HepG2 (cell line): ENCODE data around the gene CPS1. TPM values are rescaled to one million over a fixed set of nuclear protein-coding genes. Genes with fewer than 3 reads are reported as not detected.

ENCODE experiments used
- ATAC-seq: fragments of 200-7000 bp; cut with Tn5 transposase; 3 replicates; pipeline ENCODE4 v1.9.1; 2020; ENCODE audit warnings: mild to moderate bottlenecking, moderate library complexity
- BruUV-seq: library from RNA; stranded (reverse); fragments of 400-500 nt; replicated peaks from 2 replicates; lab custom pipeline; 2021; lab: Mats Ljungman, UMichigan
- CTCF ChIA-PET: fragments of 300-600 bp; formaldehyde crosslinking; extraction: SDS; loops from one replicate; lab custom pipeline; 2021; ENCODE audit warnings: low total read pairs, inconsistent platforms, low intra/inter-chr PET ratio; lab: Yijun Ruan, JAX
- POLR2A ChIA-PET: fragments of 350-600 bp; sonication (Branson Sonifier 250); formaldehyde crosslinking; loops from one replicate; lab custom pipeline; 2020; ENCODE audit warnings: antibody characterized with exemption, inconsistent platforms; lab: Yijun Ruan, JAX
- DNase-seq: peaks from one replicate; pipeline ENCODE4 v3.0.0-alpha.2; 2015; ENCODE audit warnings: low spot score
- FAIRE-seq: peaks from 3 replicates; lab custom pipeline; 2011; peaks lifted over from hg19 to GRCh38; lab: Jason Lieb, UNC
- H2AFZ ChIP-seq: one replicate; pipeline ENCODE4 v1.6.1; 2011; ENCODE audit warnings: low read length, inconsistent platforms
- H3K27ac ChIP-seq: fragments of 300-600 bp; 3 replicates; pipeline ENCODE4 v1.8.0; 2011; ENCODE audit warnings: mixed run types, mild to moderate bottlenecking, mixed read lengths, low read length, inconsistent platforms; ENCODE audit not compliant: insufficient read depth; ENCODE audit errors: extremely low read length
- H3K27me3 ChIP-seq, 2 experiments: fragments of 200-600 bp in 1 of 2; 2 replicates in 1 of 2; 3 replicates in 1 of 2; pipeline versions ENCODE4 v1.6.0 to v1.8.0; 2011; ENCODE audit warnings: low read length in 2 of 2, mild to moderate bottlenecking in 2 of 2, moderate library complexity in 2 of 2, inconsistent platforms in 1 of 2; ENCODE audit not compliant: insufficient read depth in 2 of 2, control insufficient read depth in 1 of 2
- H3K36me3 ChIP-seq, 2 experiments: fragments of 200-600 bp in 1 of 2; replicated peaks in 1 of 2; 2 replicates in 1 of 2; 3 replicates in 1 of 2; pipeline versions ENCODE4 v1.5.1 to v1.8.0; 2011; ENCODE audit warnings: low read length in 2 of 2, inconsistent platforms in 1 of 2; ENCODE audit not compliant: insufficient read depth in 2 of 2, control insufficient read depth in 1 of 2
- H3K4me1 ChIP-seq: 2 replicates; pipeline ENCODE4 v1.5.1; 2012; ENCODE audit warnings: low read length, inconsistent platforms; ENCODE audit not compliant: insufficient read depth
- H3K4me2 ChIP-seq: 2 replicates; pipeline ENCODE4 v1.6.0; 2011; ENCODE audit warnings: low read depth, low read length, inconsistent platforms
- H3K4me3 ChIP-seq, 3 experiments: fragments of 200-600 bp in 1 of 3; sonication (generic), shearing (Covaris generic) in 1 of 3; replicated peaks in 1 of 3; 2 replicates each; pipeline ENCODE4 v1.5.1; 2011 to 2016; ENCODE audit warnings: low read length in 3 of 3, inconsistent platforms in 2 of 3, low read depth in 2 of 3, mild to moderate bottlenecking in 2 of 3, control low read depth in 1 of 3, mixed read lengths in 1 of 3; ENCODE audit not compliant: insufficient read depth in 1 of 3
- H3K79me2 ChIP-seq: one replicate; pipeline ENCODE4 v1.6.1; 2011; ENCODE audit warnings: low read length, inconsistent platforms; ENCODE audit not compliant: insufficient read depth
- H3K9ac ChIP-seq: 2 replicates; pipeline ENCODE4 v1.6.0; 2011; ENCODE audit warnings: mild to moderate bottlenecking, low read depth, low read length, inconsistent platforms; ENCODE audit not compliant: insufficient read depth
- H3K9me3 ChIP-seq: 2 replicates; pipeline ENCODE4 v1.5.1; 2012; ENCODE audit warnings: mild to moderate bottlenecking, low read length
- H4K20me1 ChIP-seq: 2 replicates; pipeline ENCODE4 v1.6.0; 2011; ENCODE audit warnings: inconsistent platforms, mild to moderate bottlenecking, low read length, moderate library complexity; ENCODE audit not compliant: insufficient read depth
- MED1 ChIP-seq: sonication (generic); formaldehyde crosslinking; IDR thresholded peaks from 2 replicates; pipeline ENCODE4 v1.4.0; 2020; ENCODE audit warnings: missing genetic modification reagents
- NR3C1 ChIP-seq: sonication (generic); formaldehyde crosslinking; IDR thresholded peaks from 2 replicates; pipeline ENCODE4 v1.4.0; 2020; ENCODE audit warnings: missing genetic modification reagents
- ONECUT2 ChIP-seq: sonication (generic); formaldehyde crosslinking; IDR thresholded peaks from 2 replicates; pipeline ENCODE4 v1.4.0; 2020; ENCODE audit warnings: missing genetic modification reagents
- SIX1 ChIP-seq: sonication (generic); formaldehyde crosslinking; IDR thresholded peaks from 2 replicates; pipeline ENCODE4 v1.4.0; 2020; ENCODE audit warnings: missing genetic modification reagents, borderline replicate concordance
- SIX4 ChIP-seq: sonication (generic); formaldehyde crosslinking; IDR thresholded peaks from 2 replicates; pipeline ENCODE4 v1.4.0; 2020; ENCODE audit warnings: missing genetic modification reagents
- SOX13 ChIP-seq, 3 experiments: fragments of 450-650 bp in 1 of 3; sonication (generic) in 1 of 3; formaldehyde crosslinking in 1 of 3; IDR thresholded peaks in 2 of 3; conservative IDR thresholded peaks in 1 of 3; 2 replicates each; pipeline versions ENCODE4 v1.5.0 to v1.6.1; 2016 to 2020; ENCODE audit warnings: antibody characterized with exemption in 1 of 3, mild to moderate bottlenecking in 1 of 3, missing compliant biosample characterization in 1 of 3, missing genetic modification reagents in 1 of 3, moderate library complexity in 1 of 3
- SOX5 ChIP-seq: IDR thresholded peaks from 2 replicates; pipeline ENCODE4 v1.6.1; 2016; ENCODE audit warnings: borderline replicate concordance
- ZFP62 ChIP-seq: sonication (generic); formaldehyde crosslinking; IDR thresholded peaks from 2 replicates; pipeline ENCODE4 v1.4.0; 2020; ENCODE audit warnings: missing genetic modification reagents
- ZNF468 ChIP-seq: sonication (generic); formaldehyde crosslinking; IDR thresholded peaks from 2 replicates; pipeline ENCODE4 v1.8.0; 2022; ENCODE audit warnings: mild to moderate bottlenecking, moderate library complexity, missing genetic modification reagents
- ZNF644 ChIP-seq: IDR thresholded peaks from 2 replicates; pipeline ENCODE4 v1.6.1; 2016; ENCODE audit warnings: low read depth
- ZNF652 ChIP-seq: IDR thresholded peaks from 2 replicates; pipeline ENCODE4 v1.6.1; 2016; ENCODE audit warnings: low read depth, borderline replicate concordance
- WGBS: methylation state at CpG from one replicate; pipeline ENCODE4 v1.1.6; 2017; ENCODE audit warnings: low lambda C conversion rate; 5-methylcytosine and 5-hydroxymethylcytosine counted together
- in situ Hi-C: cut with HindIII; loops from 2 replicates; pipeline ENCODE4 v1.10.0; 2017; ENCODE audit warnings: low pct_unique_long_range_greater_than_20kb; ENCODE audit not compliant: extremely low pct_ligation_motif_present
- intact Hi-C: fragments of 100-400 bp; cut with micrococcal nuclease; formaldehyde crosslinking; loops from one replicate; pipeline ENCODE4 v1.10.0; 2022; ENCODE audit not compliant: unreplicated experiment
- polyA plus RNA-seq, 8 experiments: library from polyadenylated mRNA; depleted of rRNA in 3 of 8; stranded (reverse) in 7 of 8; unstranded in 1 of 8; fragments of >200 nt; fragmentation: Illumina TruSeq in 4 of 8; extraction: Trizol in 4 of 8; gene quantifications; 2 replicates each; pipeline versions ENCODE4 v1.2.1 to v1.2.3, GENCODE V29; 2011 to 2016; ENCODE audit warnings: low read depth in 4 of 8, missing spikeins in 1 of 8, mixed read lengths in 1 of 8; ENCODE audit not compliant: insufficient read depth in 1 of 8
- total RNA-seq, 5 experiments: library from RNA; depleted of rRNA; stranded (reverse); fragments of >200 nt; fragmentation: Illumina TruSeq; extraction: Trizol; gene quantifications; 2 replicates each; pipeline ENCODE4 v1.2.3, GENCODE V29; 2016; ENCODE audit warnings: low read depth in 1 of 5
- TF ChIP-seq, protein P1 (sequence below): sonication (generic); formaldehyde crosslinking; IDR thresholded peaks from 2 replicates; pipeline ENCODE4 v1.4.0; 2020; ENCODE audit warnings: missing genetic modification reagents

The CPS1 gene
- total and polyA plus RNA-seq, 2 of the 13 experiments (the other 11 are each of a cell fraction or from before 2014, with no cell fraction given): 24.4 to 51.7 TPM

DNA sequence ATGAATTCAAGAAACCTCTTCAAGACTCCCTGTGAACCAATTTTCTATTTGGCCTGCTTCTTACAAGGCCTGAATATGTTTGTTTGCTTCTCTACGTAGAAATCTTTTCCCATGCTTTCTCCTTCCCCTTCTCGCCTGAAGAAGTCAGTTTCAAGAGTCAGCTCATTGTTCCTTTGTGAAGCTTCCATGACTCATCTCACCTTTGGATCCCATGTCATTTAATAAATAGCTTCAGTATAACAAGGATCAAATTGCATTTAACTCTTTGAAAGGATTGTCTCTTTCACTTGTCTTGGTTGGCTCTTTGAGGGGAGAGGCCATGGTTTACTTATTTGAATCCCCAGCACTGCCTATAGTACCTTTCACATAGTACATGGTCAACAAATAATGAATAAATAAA, 28.4 kb downstream of the CPS1 start:
- no TSS peak for BruUV-seq
- ATAC-seq: no peak; the same call in 2 of the 3 replicates
- H3K4me2 ChIP-seq: no peak overlapping the region
- no peak for FAIRE-seq
- DNase-seq: peak; percentile 55
- H3K79me2 ChIP-seq: no peaks in the 10 kb centered on the region
- TF ChIP-seq, protein P1, sequence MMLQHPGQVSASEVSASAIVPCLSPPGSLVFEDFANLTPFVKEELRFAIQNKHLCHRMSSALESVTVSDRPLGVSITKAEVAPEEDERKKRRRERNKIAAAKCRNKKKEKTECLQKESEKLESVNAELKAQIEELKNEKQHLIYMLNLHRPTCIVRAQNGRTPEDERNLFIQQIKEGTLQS (CRISPR knock-in tag): no peak
- TF ChIP-seq NR3C1 (CRISPR knock-in tag): no peak
- TF ChIP-seq ZFP62: no peak
- TF ChIP-seq SOX13 (IDR thresholded peaks at IDR 0.05): no peak
- TF ChIP-seq SOX13 (CRISPR knock-in tag; conservative IDR thresholded peaks at IDR 0.05 in 1 of 2, IDR thresholded peaks at IDR 0.05 in 1 of 2): peak in 1 of 2 experiments; percentile 40; a peak in 1 of 4 replicates
- peak; percentile 63; the same call in 1 of the 2 replicates for TF ChIP-seq SIX4
- TF ChIP-seq ZNF652: peak; percentile 81
- TF ChIP-seq ZNF468: no peak
- TF ChIP-seq SIX1: 0 out of 2 replicates have a peak, but pooled peaks have one; percentile 20
- no peak for TF ChIP-seq MED1 (CRISPR knock-in tag)
- 0 out of 2 replicates have a peak, but pooled peaks have one; percentile 20 for TF ChIP-seq ZNF644 (CRISPR knock-in tag)
- peak; percentile 37; the same call in 1 of the 2 replicates for TF ChIP-seq SOX5 (CRISPR knock-in tag)
- no peak for TF ChIP-seq ONECUT2
- H3K27me3 ChIP-seq: no peaks in the 10 kb centered on the region
- CTCF ChIA-PET: no interaction called here
- no peaks in the 10 kb centered on the region; a peak in 1 of 5 replicates for H3K36me3 ChIP-seq
- POLR2A ChIA-PET: no interaction called here
- no peak overlapping the region for H2AFZ ChIP-seq
- no peak overlapping the region for H3K9ac ChIP-seq
- H3K4me1 ChIP-seq: peaks cover 8% of the 10 kb centered on the region
- in situ Hi-C loops (no loop called here), intact Hi-C loops (no loop called here)
- no peak overlapping the region for H3K4me3 ChIP-seq
- no peak overlapping the region for H3K27ac ChIP-seq
- 82% methylated on average over 2 of the region's 2 CpGs for WGBS
- no peaks in the 10 kb centered on the region for H4K20me1 ChIP-seq
- no peaks in the 10 kb centered on the region for H3K9me3 ChIP-seq
